HUES6 (cell line): ENCODE results near the gene ADARB2.
"Not testable (repeated sequence)": the region's sequence is repeated elsewhere in the genome, so short reads cannot be mapped to it uniquely, and the experiment has no call there.

Experiments
- H3K27ac ChIP-seq: 2 replicates; pipeline ENCODE4 v1.7.0; 2013; ENCODE audit warnings: low read depth, mild to moderate bottlenecking, low read length, inconsistent platforms
- H3K27me3 ChIP-seq: 2 replicates; pipeline ENCODE4 v1.6.1; 2013; ENCODE audit warnings: low read length; ENCODE audit not compliant: control insufficient read depth, insufficient read depth
- H3K36me3 ChIP-seq: 2 replicates; pipeline ENCODE4 v1.6.1; 2013; ENCODE audit warnings: low read length; ENCODE audit not compliant: control insufficient read depth, insufficient read depth
- H3K4me1 ChIP-seq: 2 replicates; pipeline ENCODE4 v1.6.1; 2013; ENCODE audit warnings: low read length; ENCODE audit not compliant: control insufficient read depth, insufficient read depth
- H3K4me3 ChIP-seq: 2 replicates; pipeline ENCODE4 v1.5.1; 2013; ENCODE audit warnings: low read depth, low read length
- H3K9ac ChIP-seq: one replicate; pipeline ENCODE4 v1.6.1; 2013; ENCODE audit warnings: mild to moderate bottlenecking, low read length
- H3K9me3 ChIP-seq: 2 replicates; pipeline ENCODE4 v1.6.1; 2013; ENCODE audit warnings: low read depth, low read length; ENCODE audit not compliant: control insufficient read depth, insufficient read depth

ADARB2 gene

GRCh38 chr10:1422275-1422674, 315.1 kb downstream of the ADARB2 start:
- H3K4me3 ChIP-seq: no peak overlapping the region
- H3K36me3 ChIP-seq: no peaks in the 10 kb centered on the region
- H3K4me1 ChIP-seq: no peaks in the 10 kb centered on the region
- no peaks in the 10 kb centered on the region for H3K9me3 ChIP-seq
- peaks cover 14% of the 10 kb centered on the region for H3K27me3 ChIP-seq
- H3K27ac ChIP-seq: no peak overlapping the region
- H3K9ac ChIP-seq: no peak overlapping the region

- H3K9ac ChIP-seq: no peak overlapping the region
- no peaks in the 10 kb centered on the region for H3K9me3 ChIP-seq
- H3K4me1 ChIP-seq: no peaks in the 10 kb centered on the region
- peaks cover 14% of the 10 kb centered on the region for H3K27me3 ChIP-seq
- H3K27ac ChIP-seq: no peak overlapping the region
- no peaks in the 10 kb centered on the region for H3K36me3 ChIP-seq
- peak overlapping the region; percentile 69 for H3K4me3 ChIP-seq
Observed at GRCh38 chr10:1420661-1421362, 316.5 kb downstream of the ADARB2 start.

- H3K36me3 ChIP-seq: no peaks in the 10 kb centered on the region
- peaks cover 14% of the 10 kb centered on the region for H3K27me3 ChIP-seq
- H3K4me1 ChIP-seq: no peaks in the 10 kb centered on the region
- no peaks in the 10 kb centered on the region for H3K9me3 ChIP-seq
- H3K4me3 ChIP-seq: peak overlapping the region; percentile 69
- H3K9ac ChIP-seq: no peak overlapping the region
- H3K27ac ChIP-seq: no peak overlapping the region
Observed at GRCh38 chr10:1419796-1420610, 317.3 kb downstream of the ADARB2 start.

GRCh38 chr10:1418031-1418550, 319.2 kb downstream of the ADARB2 start:
- Histone ChIP-seq H3K9ac (no peak overlapping the region), H3K4me1 (no peaks in the 10 kb centered on the region), H3K4me3 (no peak overlapping the region), H3K27ac (no peak overlapping the region), H3K36me3 (no peaks in the 10 kb centered on the region), H3K27me3 (peaks cover 14% of the 10 kb centered on the region), H3K9me3 (0 out of 2 replicates have a peak, but pooled peaks cover 3% of the 10 kb centered on the region)

GRCh38 chr10:1417574-1417973, 319.8 kb downstream of the ADARB2 start:
- no peaks in the 10 kb centered on the region for H3K4me1 ChIP-seq
- peaks cover 14% of the 10 kb centered on the region for H3K27me3 ChIP-seq
- no peaks in the 10 kb centered on the region for H3K36me3 ChIP-seq
- H3K27ac ChIP-seq: no peak overlapping the region
- H3K9ac ChIP-seq: no peak overlapping the region
- 0 out of 2 replicates have a peak, but pooled peaks cover 3% of the 10 kb centered on the region for H3K9me3 ChIP-seq
- H3K4me3 ChIP-seq: no peak overlapping the region

- Histone ChIP-seq H3K36me3 (no peaks in the 10 kb centered on the region), H3K27ac (no peak overlapping the region), H3K9me3 (0 out of 2 replicates have a peak, but pooled peaks cover 3% of the 10 kb centered on the region), H3K4me1 (no peaks in the 10 kb centered on the region), H3K27me3 (peaks cover 14% of the 10 kb centered on the region), H3K4me3 (no peak overlapping the region), H3K9ac (no peak overlapping the region)
Observed at GRCh38 chr10:1416456-1417037, 320.8 kb downstream of the ADARB2 start.

GRCh38 chr10:1414893-1415292, 322.4 kb downstream of the ADARB2 start:
- Histone ChIP-seq H3K36me3 (no peaks in the 10 kb centered on the region), H3K27ac (no peak overlapping the region), H3K4me3 (no peak overlapping the region), H3K9me3 (0 out of 2 replicates have a peak, but pooled peaks cover 3% of the 10 kb centered on the region), H3K27me3 (peaks cover 6% of the 10 kb centered on the region; the same call in 1 of the 2 replicates), H3K4me1 (no peaks in the 10 kb centered on the region), H3K9ac (no peak overlapping the region)

GRCh38 chr10:1414346-1414745, 323.0 kb downstream of the ADARB2 start:
- H3K27ac ChIP-seq, H3K4me3 ChIP-seq, H3K36me3 ChIP-seq, H3K9me3 ChIP-seq, H3K27me3 ChIP-seq, H3K4me1 ChIP-seq, H3K9ac ChIP-seq: not testable (repeated sequence)

- no peak overlapping the region for H3K27ac ChIP-seq
- H3K36me3 ChIP-seq: no peaks in the 10 kb centered on the region
- 0 out of 2 replicates have a peak, but pooled peaks cover 3% of the 10 kb centered on the region for H3K9me3 ChIP-seq
- H3K9ac ChIP-seq: no peak overlapping the region
- no peaks in the 10 kb centered on the region for H3K27me3 ChIP-seq
- H3K4me3 ChIP-seq: no peak overlapping the region
- H3K4me1 ChIP-seq: no peaks in the 10 kb centered on the region
Observed at GRCh38 chr10:1413823-1414222, 323.5 kb downstream of the ADARB2 start.

- H3K9me3 ChIP-seq: 0 out of 2 replicates have a peak, but pooled peaks cover 3% of the 10 kb centered on the region
- H3K9ac ChIP-seq: no peak overlapping the region
- H3K27ac ChIP-seq: no peak overlapping the region
- no peaks in the 10 kb centered on the region for H3K27me3 ChIP-seq
- no peaks in the 10 kb centered on the region for H3K4me1 ChIP-seq
- H3K36me3 ChIP-seq: no peaks in the 10 kb centered on the region
- H3K4me3 ChIP-seq: no peak overlapping the region
Observed at GRCh38 chr10:1413256-1413655, 324.1 kb downstream of the ADARB2 start.
